K562 (cell line): Measurements from ENCODE around the gene KRTAP5-1. TPM values are rescaled to one million over a fixed set of nuclear protein-coding genes. Genes with fewer than 3 reads are reported as not detected.

Experiments used
- ATAC-seq: fragments of 200-7000 bp; cut with Tn5 transposase; 3 replicates; pipeline ENCODE4 v1.9.1; 2020; ENCODE audit warnings: moderate library complexity
- BruUV-seq: library from RNA; stranded (reverse); fragments of 400-500 nt; replicated peaks from 2 replicates; lab custom pipeline; 2021; lab: Mats Ljungman, UMichigan
- CTCF ChIA-PET: fragments of 300-600 bp; formaldehyde crosslinking; extraction: SDS; loops from one replicate; lab custom pipeline; 2021; ENCODE audit warnings: low intra/inter-chr PET ratio; lab: Yijun Ruan, JAX
- POLR2A ChIA-PET: fragments of 300-600, 350-650 bp; sonication (Branson Sonifier 250); formaldehyde crosslinking; extraction: SDS; loops from one replicate; lab custom pipeline; 2021; ENCODE audit warnings: antibody characterized with exemption, inconsistent platforms; lab: Yijun Ruan, JAX
- DNase-seq, 4 experiments: peaks; one replicate each; pipeline versions ENCODE4 v3.0.0 to v3.0.0-alpha.2; 2011 to 2018; ENCODE audit warnings: low spot score in 3 of 4, mixed read lengths in 3 of 4; ENCODE audit errors: extremely low read depth in 1 of 4
- FAIRE-seq: peaks from 2 replicates; lab custom pipeline; 2011; peaks lifted over from hg19 to GRCh38; lab: Jason Lieb, UNC
- H2AFZ ChIP-seq: 2 replicates; pipeline ENCODE4 v1.6.0; 2011; ENCODE audit warnings: low read depth, low read length, control low read depth, inconsistent platforms
- H3K27ac ChIP-seq: fragments of 200-600 bp; 3 replicates; pipeline ENCODE4 v1.8.0; 2011; ENCODE audit warnings: low read depth, mild to moderate bottlenecking, control low read depth, inconsistent platforms, low read length, moderate library complexity, mixed read lengths; ENCODE audit errors: extremely low read depth
- H3K27me3 ChIP-seq, 2 experiments: fragments of 300-600 bp in 1 of 2; 2 replicates in 1 of 2; 3 replicates in 1 of 2; pipeline versions ENCODE4 v1.6.0 to v1.8.0; 2011; ENCODE audit warnings: inconsistent platforms in 2 of 2, low read length in 2 of 2, mild to moderate bottlenecking in 1 of 2, mixed read lengths in 1 of 2, moderate library complexity in 1 of 2; ENCODE audit not compliant: control insufficient read depth in 2 of 2, insufficient read depth in 2 of 2
- H3K36me3 ChIP-seq: fragments of 300-600 bp; 3 replicates; pipeline ENCODE4 v1.8.0; 2011; ENCODE audit warnings: mild to moderate bottlenecking, low read length, inconsistent platforms; ENCODE audit not compliant: control insufficient read depth, insufficient read depth
- H3K4me1 ChIP-seq, 2 experiments: fragments of 200-600 bp in 1 of 2; replicated peaks in 1 of 2; 2 replicates in 1 of 2; 3 replicates in 1 of 2; pipeline versions ENCODE4 v1.5.1 to v1.8.0; 2011; ENCODE audit warnings: inconsistent platforms in 2 of 2, low read length in 2 of 2, mild to moderate bottlenecking in 1 of 2, mixed read lengths in 1 of 2, moderate library complexity in 1 of 2; ENCODE audit not compliant: control insufficient read depth in 2 of 2, insufficient read depth in 2 of 2
- H3K4me2 ChIP-seq: 2 replicates; pipeline ENCODE4 v1.6.1; 2011; ENCODE audit warnings: low read length, control low read depth, inconsistent platforms, mixed read lengths; ENCODE audit not compliant: insufficient read depth
- H3K4me3 ChIP-seq: fragments of 200-600 bp; sonication (generic), shearing (Covaris generic); 2 replicates; pipeline ENCODE4 v1.5.1; 2016; ENCODE audit warnings: control low read depth, inconsistent platforms
- H3K79me2 ChIP-seq: fragments of 200-600 bp; 3 replicates; pipeline ENCODE4 v1.8.0; 2011; ENCODE audit warnings: low read length, inconsistent platforms; ENCODE audit not compliant: control insufficient read depth, insufficient read depth
- H3K9ac ChIP-seq, 2 experiments: 2 replicates each; pipeline versions ENCODE4 v1.6.0 to v1.6.1; 2011; ENCODE audit warnings: low read depth in 2 of 2, low read length in 2 of 2, control low read depth in 1 of 2, inconsistent platforms in 1 of 2, mild to moderate bottlenecking in 1 of 2, mixed read lengths in 1 of 2; ENCODE audit not compliant: insufficient read depth in 1 of 2
- H3K9me1 ChIP-seq: one replicate; pipeline ENCODE4 v1.6.0; 2011; ENCODE audit warnings: inconsistent platforms, mild to moderate bottlenecking, low read length, moderate library complexity; ENCODE audit not compliant: control insufficient read depth, insufficient read depth
- H3K9me3 ChIP-seq: replicated peaks from 2 replicates; pipeline ENCODE4 v1.5.1; 2011; ENCODE audit warnings: low read depth, low read length, inconsistent platforms; ENCODE audit not compliant: control insufficient read depth, insufficient read depth
- H4K20me1 ChIP-seq: replicated peaks from 2 replicates; pipeline ENCODE4 v1.6.1; 2011; ENCODE audit warnings: low read length, inconsistent platforms, mixed read lengths; ENCODE audit not compliant: control insufficient read depth, insufficient read depth
- E2F3 ChIP-seq: fragments of 250-450 bp; sonication (Bioruptor Pico); IDR thresholded peaks from 2 replicates; pipeline ENCODE4 v1.4.0; 2020; ENCODE audit warnings: mild to moderate bottlenecking
- ESRRB ChIP-seq: fragments of 250-450 bp; sonication (Bioruptor Pico); IDR thresholded peaks from 2 replicates; pipeline ENCODE4 v1.5.0; 2020; ENCODE audit warnings: mild to moderate bottlenecking, moderate library complexity, borderline replicate concordance
- HBP1 ChIP-seq: fragments of 450-650 bp; formaldehyde crosslinking; IDR thresholded peaks from 2 replicates; pipeline ENCODE4 v1.4.0; 2022; ENCODE audit warnings: missing genetic modification characterization
- MCM5 ChIP-seq: fragments of 450-650 bp; IDR thresholded peaks from 2 replicates; pipeline ENCODE4 v1.6.1; 2016; ENCODE audit warnings: low read depth
- NR0B1 ChIP-seq: fragments of 450-650 bp; IDR thresholded peaks from one replicate; pipeline ENCODE4 v1.6.1; 2018; ENCODE audit warnings: mild to moderate bottlenecking, moderate library complexity; ENCODE audit not compliant: partially characterized antibody
- POLR2G ChIP-seq: fragments of 200-400 bp; formaldehyde crosslinking; IDR thresholded peaks from 2 replicates; pipeline ENCODE4 v1.6.1; 2017; ENCODE audit warnings: low read depth, mild to moderate bottlenecking, antibody characterized with exemption, low read length, moderate library complexity
- SMARCE1 ChIP-seq: fragments of 450-650 bp; IDR thresholded peaks from 2 replicates; pipeline ENCODE4 v1.7.1; 2016; ENCODE audit warnings: mild to moderate bottlenecking
- ZFP1 ChIP-seq: fragments of 450-650 bp; formaldehyde crosslinking; IDR thresholded peaks from 2 replicates; pipeline ENCODE4 v1.4.0; 2020; ENCODE audit warnings: mild to moderate bottlenecking, mixed read lengths
- ZNF347 ChIP-seq: fragments of 450-650 bp; formaldehyde crosslinking; IDR thresholded peaks from 2 replicates; pipeline ENCODE4 v1.4.0; 2020; ENCODE audit warnings: low read depth, mild to moderate bottlenecking, moderate library complexity
- ZNF512 ChIP-seq: IDR thresholded peaks from 2 replicates; pipeline ENCODE4 v1.6.1; 2016; ENCODE audit warnings: missing genetic modification characterization, missing compliant biosample characterization
- WGBS: fragments of 100-300 bp; shearing (Covaris generic); methylation state at CpG from one replicate; pipeline ENCODE4 v1.1.6; 2016; ENCODE audit warnings: low coverage, mixed read lengths; ENCODE audit not compliant: insufficient coverage; ENCODE audit errors: missing lambda C conversion rate; 5-methylcytosine and 5-hydroxymethylcytosine counted together
- in situ Hi-C: fragments of 300-500 bp; cut with MboI; formaldehyde crosslinking; loops from 4 replicates; pipeline ENCODE4 v1.15.0; 2018; ENCODE audit warnings: inconsistent platforms, mixed read lengths
- intact Hi-C: fragments of 100-400 bp; cut with micrococcal nuclease; formaldehyde crosslinking; loops from 2 replicates; pipeline ENCODE4 v1.14.2; 2022
- polyA plus RNA-seq, 8 experiments: library from polyadenylated mRNA; depleted of rRNA in 4 of 8; stranded (reverse) in 5 of 8; unstranded in 3 of 8; fragments of >200 nt; fragmentation: Nextera tagmentation in 2 of 8; fragmentation: Illumina TruSeq in 1 of 8; extraction: Ambion mirVana in 2 of 8; extraction: Trizol in 1 of 8; gene quantifications; 2 replicates each; pipeline versions ENCODE4 v1.2.1 to v1.2.3, GENCODE V29; 2011 to 2014; ENCODE audit warnings: inconsistent platforms in 1 of 8, missing spikeins in 1 of 8
- total RNA-seq, 7 experiments: library from RNA; depleted of rRNA in 6 of 7; stranded (reverse); fragments of >200 nt in 6 of 7; fragmentation: Illumina TruSeq in 2 of 7; extraction: Trizol in 2 of 7; gene quantifications; 2 replicates each; pipeline versions ENCODE4 v1.2.1 to v1.2.3, GENCODE V29; 2011 to 2021; ENCODE audit warnings: low replicate concordance in 1 of 7
- TF ChIP-seq, protein P1 (sequence below): IDR thresholded peaks from 3 replicates; pipeline ENCODE4 v1.6.1; 2011; ENCODE audit warnings: borderline replicate concordance, mild to moderate bottlenecking, moderate library complexity; ENCODE audit not compliant: insufficient read length; ENCODE audit errors: extremely low read depth
- TF ChIP-seq, protein P2 (sequence below): fragments of 450-650 bp; formaldehyde crosslinking; conservative IDR thresholded peaks from 2 replicates; pipeline ENCODE4 v1.4.0; 2022; ENCODE audit warnings: mild to moderate bottlenecking, missing genetic modification characterization

Gene KRTAP5-1
- total and polyA plus RNA-seq, 9 of the 15 experiments (the other 6 are each of a cell fraction or from before 2014, with no cell fraction given): not detected

DNA sequence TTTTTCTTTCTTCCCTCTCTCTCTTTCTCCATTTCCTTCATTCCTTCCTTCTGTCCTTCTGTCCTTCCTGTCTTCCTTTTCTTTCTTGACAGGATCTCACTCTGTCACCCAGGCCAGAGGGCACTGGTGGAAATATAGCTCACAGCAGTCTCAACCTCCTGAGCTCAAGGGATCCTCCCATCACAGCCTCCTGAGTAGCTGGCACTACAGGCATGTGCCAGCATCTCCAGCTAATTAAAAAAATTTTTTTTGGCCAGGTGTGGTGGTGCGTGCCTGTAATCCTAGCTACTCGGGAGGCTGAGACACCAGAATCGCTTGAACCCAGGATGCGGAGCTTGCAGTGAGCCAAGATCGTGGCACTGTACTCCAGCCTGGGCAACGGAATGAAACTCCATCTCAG lies 8.3 kb downstream of the KRTAP5-1 start:
- no peaks in the 10 kb centered on the region for H3K79me2 ChIP-seq
- ChIA-PET POLR2A (no interaction called here), CTCF (no interaction called here)
- H3K36me3 ChIP-seq: no peaks in the 10 kb centered on the region
- TF ChIP-seq ZNF347 (no peak), HBP1 (CRISPR knock-in tag) (no peak), MCM5 (no peak), ZNF512 (tag) (no peak), ZFP1 (CRISPR knock-in tag) (no peak), ESRRB (CRISPR knock-in tag) (no peak), SMARCE1 (no peak), NR0B1 (no peak), POLR2G (no peak), E2F3 (CRISPR knock-in tag) (no peak)
- TF ChIP-seq, protein P1, sequence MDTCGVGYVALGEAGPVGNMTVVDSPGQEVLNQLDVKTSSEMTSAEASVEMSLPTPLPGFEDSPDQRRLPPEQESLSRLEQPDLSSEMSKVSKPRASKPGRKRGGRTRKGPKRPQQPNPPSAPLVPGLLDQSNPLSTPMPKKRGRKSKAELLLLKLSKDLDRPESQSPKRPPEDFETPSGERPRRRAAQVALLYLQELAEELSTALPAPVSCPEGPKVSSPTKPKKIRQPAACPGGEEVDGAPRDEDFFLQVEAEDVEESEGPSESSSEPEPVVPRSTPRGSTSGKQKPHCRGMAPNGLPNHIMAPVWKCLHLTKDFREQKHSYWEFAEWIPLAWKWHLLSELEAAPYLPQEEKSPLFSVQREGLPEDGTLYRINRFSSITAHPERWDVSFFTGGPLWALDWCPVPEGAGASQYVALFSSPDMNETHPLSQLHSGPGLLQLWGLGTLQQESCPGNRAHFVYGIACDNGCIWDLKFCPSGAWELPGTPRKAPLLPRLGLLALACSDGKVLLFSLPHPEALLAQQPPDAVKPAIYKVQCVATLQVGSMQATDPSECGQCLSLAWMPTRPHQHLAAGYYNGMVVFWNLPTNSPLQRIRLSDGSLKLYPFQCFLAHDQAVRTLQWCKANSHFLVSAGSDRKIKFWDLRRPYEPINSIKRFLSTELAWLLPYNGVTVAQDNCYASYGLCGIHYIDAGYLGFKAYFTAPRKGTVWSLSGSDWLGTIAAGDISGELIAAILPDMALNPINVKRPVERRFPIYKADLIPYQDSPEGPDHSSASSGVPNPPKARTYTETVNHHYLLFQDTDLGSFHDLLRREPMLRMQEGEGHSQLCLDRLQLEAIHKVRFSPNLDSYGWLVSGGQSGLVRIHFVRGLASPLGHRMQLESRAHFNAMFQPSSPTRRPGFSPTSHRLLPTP: no peak
- TF ChIP-seq, protein P2, sequence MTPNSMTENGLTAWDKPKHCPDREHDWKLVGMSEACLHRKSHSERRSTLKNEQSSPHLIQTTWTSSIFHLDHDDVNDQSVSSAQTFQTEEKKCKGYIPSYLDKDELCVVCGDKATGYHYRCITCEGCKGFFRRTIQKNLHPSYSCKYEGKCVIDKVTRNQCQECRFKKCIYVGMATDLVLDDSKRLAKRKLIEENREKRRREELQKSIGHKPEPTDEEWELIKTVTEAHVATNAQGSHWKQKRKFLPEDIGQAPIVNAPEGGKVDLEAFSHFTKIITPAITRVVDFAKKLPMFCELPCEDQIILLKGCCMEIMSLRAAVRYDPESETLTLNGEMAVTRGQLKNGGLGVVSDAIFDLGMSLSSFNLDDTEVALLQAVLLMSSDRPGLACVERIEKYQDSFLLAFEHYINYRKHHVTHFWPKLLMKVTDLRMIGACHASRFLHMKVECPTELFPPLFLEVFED (CRISPR knock-in tag): no peak
- no peaks in the 10 kb centered on the region for H3K9me1 ChIP-seq
- DNase-seq (no peak), ATAC-seq (no peak), FAIRE-seq (no peak)
- H3K27ac ChIP-seq: no peak overlapping the region
- H3K4me2 ChIP-seq: no peak overlapping the region
- H3K27me3 ChIP-seq: peaks cover 0 to 25% of the 10 kb centered on the region in 2 experiments; a peak in 3 of 5 replicates
- in situ Hi-C loops (no loop called here), intact Hi-C loops (loop anchor here (5.0 to 10.0 kb wide), 3 partner anchors 60 to 462 kb away; no protein-coding TSS in a partner anchor)
- no peak overlapping the region for H3K4me3 ChIP-seq
- H2AFZ ChIP-seq: no peak overlapping the region
- peaks cover 7% of the 10 kb centered on the region; the same call in 1 of the 2 replicates for H3K9me3 ChIP-seq
- H4K20me1 ChIP-seq: 0 out of 2 replicates have a peak, but pooled peaks cover 3% of the 10 kb centered on the region
- no TSS peak for BruUV-seq
- 20% methylated on average over 6 of the region's 6 CpGs for WGBS
- H3K9ac ChIP-seq: no peak overlapping the region
- peaks cover 0 to 27% of the 10 kb centered on the region in 2 experiments; a peak in 3 of 5 replicates for H3K4me1 ChIP-seq
